Inferior parietal cortex (tissue), 1 donor: Measurements from ENCODE around the gene EFNA1.
"Not testable (repeated sequence)": the region's sequence is repeated elsewhere in the genome, so short reads cannot be mapped to it uniquely, and the experiment has no call there.

Experiments used
- DNase-seq: peaks from one replicate; pipeline ENCODE4 v3.0.0-alpha.2; 2016; ENCODE audit errors: extremely low spot score

Gene EFNA1

GRCh38 chr1:155145491-155145890 is 17.8 kb downstream of the EFNA1 start:
- DNase-seq, result no peak

- DNase-seq, result not testable (repeated sequence)
Observed at GRCh38 chr1:155155996-155156643, 28.4 kb downstream of the EFNA1 start.

DNA sequence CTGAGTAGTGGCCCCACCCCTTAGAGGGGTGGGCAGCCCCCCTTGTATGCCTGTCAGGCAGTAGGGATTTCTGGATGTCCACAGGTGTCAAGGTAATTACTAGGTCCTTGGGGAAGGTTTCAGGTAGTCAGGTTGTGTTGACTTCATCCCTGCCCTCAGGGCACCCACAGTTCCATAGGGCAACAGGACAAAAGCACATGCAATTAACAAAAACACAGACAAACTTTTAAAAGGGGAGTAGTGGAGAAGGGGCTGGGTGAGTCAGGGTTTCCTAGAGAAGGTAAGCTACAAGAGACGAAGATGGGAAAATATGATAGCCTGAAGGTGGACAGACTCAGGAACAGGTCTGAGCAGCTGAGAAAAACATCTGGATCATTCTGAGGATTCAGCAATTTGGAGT is 31.3 kb downstream of the EFNA1 start:
- no peak for DNase-seq

DNA sequence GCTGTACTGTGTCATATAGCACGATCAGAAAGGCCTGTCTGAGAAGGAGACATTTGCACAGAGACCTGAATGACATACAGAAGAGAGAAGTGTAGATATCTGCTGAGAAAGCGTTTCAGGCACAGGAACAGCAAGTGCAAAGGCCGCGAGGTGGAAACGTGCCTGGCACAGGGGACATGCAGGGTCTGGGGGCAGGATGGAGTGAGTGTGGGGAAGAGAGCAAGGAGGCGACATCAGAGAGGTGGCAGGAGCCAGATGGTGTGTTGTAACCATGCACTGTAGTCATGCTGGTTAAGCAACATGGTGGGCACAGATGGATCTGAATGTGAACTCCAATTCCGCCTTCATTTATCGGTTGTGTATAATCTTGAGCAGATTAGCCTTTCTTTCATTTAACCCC is 32.5 kb downstream of the EFNA1 start:
- DNase-seq, result no peak

- DNase-seq, result not testable (repeated sequence)
Observed at GRCh38 chr1:155162631-155163030, 35.0 kb downstream of the EFNA1 start.

GRCh38 chr1:155163785-155164184 is 36.1 kb downstream of the EFNA1 start:
- not testable (repeated sequence) for DNase-seq

GRCh38 chr1:155164625-155165024 is 36.9 kb downstream of the EFNA1 start:
- not testable (repeated sequence) for DNase-seq

DNA sequence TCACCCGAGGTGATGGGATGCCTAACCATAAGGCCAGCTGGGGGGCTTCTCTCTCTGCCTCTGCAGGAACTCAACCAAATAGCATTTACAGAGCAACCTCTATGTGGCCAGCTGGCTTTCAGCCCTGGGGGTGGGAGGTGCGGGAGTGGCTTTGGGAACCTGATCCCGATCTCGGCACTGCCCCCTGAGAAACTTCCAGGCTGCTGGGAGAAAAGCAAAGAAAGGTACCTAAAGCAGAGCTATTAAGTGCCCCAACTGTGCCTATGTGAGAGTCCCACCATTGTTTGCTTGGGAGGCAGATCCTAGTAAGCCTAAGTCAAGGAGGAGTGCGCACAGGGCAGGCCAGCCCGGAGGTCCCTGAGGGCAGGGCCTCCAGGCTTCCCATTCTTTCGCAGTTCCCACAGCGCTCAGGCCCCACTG is 38.4 kb downstream of the EFNA1 start:
- DNase-seq, result no peak

- peak; percentile 5 for DNase-seq
Observed at GRCh38 chr1:155166471-155167165, 38.9 kb downstream of the EFNA1 start.

DNA sequence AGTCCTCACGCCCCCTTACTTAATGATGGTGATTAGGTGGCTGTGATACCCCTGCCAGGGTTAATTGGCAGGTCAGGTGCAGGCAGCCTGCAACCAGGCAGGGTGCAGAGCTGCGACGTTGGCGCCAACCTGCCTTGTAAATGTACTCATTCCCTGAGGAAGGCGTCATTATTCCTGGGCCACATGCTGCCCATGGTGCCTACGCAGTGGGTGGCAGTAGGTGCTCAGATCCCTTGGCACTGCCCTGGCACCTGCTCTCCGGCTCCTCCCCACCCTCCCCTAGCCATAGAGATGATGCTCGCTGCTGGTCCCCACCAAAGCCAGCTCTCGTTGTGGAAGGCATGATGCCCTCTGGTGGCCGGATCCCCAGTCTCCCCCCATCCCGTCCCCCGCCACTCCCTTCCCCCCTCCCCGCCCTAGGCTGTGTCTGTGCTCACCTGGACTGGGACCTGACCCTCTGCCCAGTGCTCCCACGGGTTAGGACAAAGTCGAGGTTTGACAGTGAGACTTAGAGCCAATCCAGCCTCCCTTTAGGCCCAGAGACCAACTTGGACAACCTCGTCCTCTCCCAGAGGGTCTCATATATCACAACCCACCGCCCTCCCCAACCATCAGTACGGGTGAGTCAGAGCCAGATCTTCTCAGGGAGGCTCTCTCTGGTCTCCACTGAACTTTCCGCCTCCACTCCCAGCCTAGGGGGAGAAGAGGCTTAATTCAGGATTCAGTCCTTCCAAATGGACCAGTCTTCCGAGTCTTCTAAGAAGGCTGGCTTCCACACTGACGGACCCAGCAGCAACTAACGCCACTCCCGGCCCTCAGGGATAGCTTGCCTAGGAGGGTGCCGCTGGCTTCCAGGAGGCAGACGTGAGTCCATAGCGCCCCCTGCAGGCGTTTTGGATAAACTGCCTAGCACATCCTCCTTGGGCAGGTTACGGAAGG is 39.8 kb downstream of the EFNA1 start:
- peak; percentile 95 for DNase-seq

DNA sequence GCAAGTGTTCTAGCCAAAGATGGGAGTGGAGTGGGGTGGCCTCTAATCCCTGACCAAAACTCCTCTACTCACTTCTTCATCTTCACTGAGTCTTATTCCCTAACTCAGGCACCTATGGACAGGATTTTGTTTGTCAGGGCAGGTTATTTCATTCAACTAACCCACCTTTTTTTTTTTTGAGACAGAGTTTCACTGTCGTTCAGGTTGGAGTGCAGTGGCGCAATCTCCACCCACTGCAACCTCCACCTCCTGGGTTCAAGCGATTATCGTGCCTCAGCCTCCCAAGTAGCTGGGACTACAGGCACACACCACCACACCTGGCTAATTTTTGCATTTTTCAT is 40.4 kb downstream of the EFNA1 start:
- not testable (repeated sequence) for DNase-seq

DNA sequence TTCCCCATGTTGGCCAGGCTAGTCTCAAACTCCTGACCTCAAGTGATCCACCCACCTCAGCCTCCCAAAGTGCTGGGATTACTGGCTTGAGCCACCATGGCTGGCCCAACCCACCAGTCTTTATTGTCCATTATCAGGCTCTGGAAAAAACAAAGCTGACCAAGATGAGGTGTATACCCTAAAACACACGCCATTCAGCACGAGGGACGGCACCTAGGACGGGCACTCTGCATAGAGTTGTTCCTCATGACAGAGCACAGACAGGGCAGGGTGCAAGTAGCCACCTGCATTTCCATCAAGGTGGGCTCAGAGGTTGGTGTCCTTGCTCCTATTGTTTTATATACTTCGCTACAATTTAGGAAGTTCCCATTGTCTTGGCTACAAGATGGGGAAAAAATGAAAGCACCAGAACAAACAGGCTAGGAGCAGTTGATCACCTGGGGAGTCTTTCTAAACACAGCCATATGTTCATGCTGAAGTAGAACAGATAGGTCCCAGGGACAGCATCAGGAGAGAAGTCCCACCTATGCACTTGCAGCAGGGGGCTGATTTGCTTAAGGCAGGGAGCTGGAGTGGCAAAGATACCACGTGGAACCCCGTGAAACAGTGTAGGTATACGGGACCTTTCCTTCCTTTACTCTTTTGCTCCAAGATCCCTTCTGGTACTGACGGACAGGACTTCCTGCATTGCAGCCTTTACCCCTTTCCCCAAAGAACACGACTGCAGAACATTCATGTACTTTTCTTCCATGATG is 41.0 kb downstream of the EFNA1 start:
- no peak for DNase-seq

DNA sequence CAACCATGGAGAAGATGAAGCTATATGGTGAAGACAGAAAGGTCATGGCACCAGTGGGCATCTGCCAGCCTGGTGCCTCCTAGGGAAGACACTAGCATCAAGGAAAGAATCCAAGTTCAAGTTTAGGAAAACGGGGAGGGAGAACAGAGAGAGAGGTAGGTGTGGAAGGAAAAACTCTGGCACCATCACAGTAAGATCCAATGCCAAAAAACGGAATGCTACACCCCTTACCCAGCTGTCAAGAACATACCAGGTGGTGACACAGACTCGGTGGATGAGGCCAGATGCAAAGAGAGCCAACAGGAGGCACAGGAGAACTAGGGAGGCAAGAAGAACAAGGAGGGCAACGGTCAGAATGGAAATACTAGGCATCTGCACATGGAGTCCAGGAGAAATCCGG is 41.9 kb downstream of the EFNA1 start:
- no peak for DNase-seq

DNA sequence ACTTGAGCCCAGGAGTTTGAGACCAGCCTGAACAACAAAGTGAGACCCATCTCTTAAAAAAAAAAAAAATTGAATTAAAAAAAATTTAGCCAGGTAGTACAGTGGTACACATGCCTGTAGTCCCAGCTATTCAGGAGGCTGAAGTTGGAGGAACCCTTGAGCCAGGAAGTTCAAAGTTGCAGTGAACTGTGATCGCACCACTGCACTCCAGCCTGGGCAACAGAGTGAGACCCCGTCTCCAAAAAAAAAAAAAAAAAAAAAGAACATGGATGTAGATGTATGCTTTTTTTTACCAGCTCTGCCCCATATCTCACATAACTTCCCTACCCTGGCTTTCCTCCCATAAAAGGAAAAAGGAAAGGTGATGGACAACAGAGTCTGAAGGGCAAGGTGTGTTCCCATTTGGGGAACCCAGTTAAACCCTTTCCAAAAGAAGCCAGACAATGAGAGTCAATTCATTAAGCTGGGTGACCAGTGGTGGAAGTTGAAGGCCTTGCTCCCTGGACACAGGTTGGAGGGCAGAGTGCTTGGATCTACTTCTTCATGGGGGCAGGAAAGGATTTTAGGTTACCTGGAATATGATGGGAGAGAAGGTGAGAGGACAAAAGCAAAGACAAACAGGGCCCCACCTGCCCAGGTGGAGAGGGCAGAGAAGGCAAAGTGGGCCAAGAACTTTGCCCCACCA is 42.6 kb downstream of the EFNA1 start:
- no peak for DNase-seq

- DNase-seq, result no peak
Observed at GRCh38 chr1:155170806-155171205, 43.1 kb downstream of the EFNA1 start.

DNA sequence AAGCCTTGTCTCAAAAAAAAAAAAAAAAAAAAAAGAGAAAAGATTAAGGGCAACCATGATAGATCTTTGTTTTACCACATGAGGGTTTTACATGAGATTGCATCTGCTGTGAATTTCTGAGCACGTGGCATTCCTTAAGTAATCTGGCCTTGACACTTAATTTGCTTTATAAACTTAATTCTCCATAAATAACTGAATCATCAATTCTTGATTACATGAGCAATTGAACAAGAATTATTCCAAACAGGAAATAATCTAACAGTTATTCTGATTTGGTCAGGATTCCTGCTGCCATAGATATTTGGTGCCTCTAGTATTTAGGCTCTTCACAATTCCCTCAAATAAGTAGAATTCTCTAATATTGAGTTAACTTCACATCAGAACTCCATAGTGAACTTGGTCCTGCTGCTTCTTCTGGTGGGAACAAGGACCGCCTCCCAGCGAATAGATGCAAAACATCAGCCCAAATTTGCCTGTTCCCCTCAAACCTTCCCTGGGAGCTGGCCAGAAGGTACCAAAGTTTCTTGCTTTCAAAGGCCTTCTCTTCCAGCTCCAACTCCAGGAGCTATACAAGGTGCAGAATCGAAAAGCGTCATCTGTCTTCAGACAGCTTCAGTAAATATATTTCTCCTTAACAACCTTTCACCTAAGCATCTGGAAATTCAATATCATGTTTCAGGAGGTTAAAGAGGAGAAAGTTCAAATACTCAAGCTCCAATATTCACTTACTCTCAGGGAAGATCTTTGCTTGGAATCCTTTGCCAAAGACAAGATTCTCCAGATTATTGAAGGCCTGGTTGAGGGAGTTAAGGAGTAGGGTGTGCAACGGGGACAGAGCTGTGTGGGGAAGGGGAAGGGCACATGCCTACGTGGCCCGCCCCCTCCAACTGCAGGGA is 44.4 kb downstream of the EFNA1 start:
- DNase-seq, result no peak

DNA sequence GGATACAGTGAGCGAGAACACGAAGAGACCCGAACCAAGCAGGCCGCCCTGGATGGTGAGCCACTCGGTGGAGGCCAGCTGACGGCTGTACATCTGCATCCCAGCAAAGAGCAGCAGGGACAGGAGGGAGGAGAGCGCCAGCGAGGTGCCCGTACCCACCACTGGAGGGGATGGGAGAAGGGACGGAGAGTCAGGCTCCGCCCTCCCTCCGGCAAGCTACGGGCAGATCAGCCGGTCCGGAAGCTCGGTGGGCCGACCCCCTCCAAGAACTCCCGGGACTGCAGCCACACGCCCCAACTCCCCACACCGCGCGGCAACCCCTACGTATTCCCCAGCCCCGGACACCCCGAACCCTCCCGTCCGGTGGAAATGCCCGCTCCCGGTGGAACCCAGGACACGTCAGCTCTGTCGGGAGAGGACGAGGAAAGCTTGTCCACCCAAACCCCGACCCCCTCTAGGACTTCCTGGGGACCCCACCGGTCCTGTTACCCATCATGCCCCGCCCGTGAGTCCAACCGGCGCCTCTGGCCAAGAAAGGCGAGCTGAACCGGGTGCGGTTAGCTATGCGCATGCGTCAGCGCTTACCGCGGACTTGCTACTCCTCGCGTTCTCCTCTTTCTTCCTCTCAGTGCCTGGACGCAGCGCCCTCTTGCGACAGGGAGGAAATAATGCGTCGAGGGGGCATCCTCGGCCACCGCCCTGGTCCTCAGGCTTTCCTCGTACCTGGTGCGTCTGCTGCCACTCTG is 45.2 kb downstream of the EFNA1 start, which contains the start of gene KRTCAP2:
TSS of gene KRTCAP2 (minus strand) at position 573 of the 746 bp plus-strand sequence. CDS start at position 493, 80 bp downstream.
- peak; percentile 97 for DNase-seq

GRCh38 chr1:155173478-155174323 is 46.0 kb downstream of the EFNA1 start, which contains the start of gene TRIM46:
TSS of gene TRIM46 (plus strand) at chr1:155173849. CDS start at chr1:155173967, 118 bp downstream.
- DNase-seq, result no peak
